Panc1 (cell line): Measurements from ENCODE around the gene AKAP13. TPM values are rescaled to one million over a fixed set of nuclear protein-coding genes. Genes with fewer than 3 reads are reported as not detected.

ENCODE experiments used
- ATAC-seq: fragments of 200-7000 bp; cut with Tn5 transposase; 2 replicates; pipeline ENCODE4 v1.9.1; 2020; ENCODE audit warnings: mild to moderate bottlenecking, moderate library complexity
- BruUV-seq: library from RNA; stranded (reverse); fragments of 400-500 nt; replicated peaks from 2 replicates; lab custom pipeline; 2021; lab: Mats Ljungman, UMichigan
- CTCF ChIA-PET: fragments of 300-600 bp; sonication (Branson Sonifier 250); formaldehyde crosslinking; loops from one replicate; lab custom pipeline; 2022; ENCODE audit warnings: antibody characterized with exemption; lab: Charles Lee
- POLR2A ChIA-PET: fragments of 300-600 bp; sonication (Branson Sonifier 250); formaldehyde crosslinking; loops from one replicate; lab custom pipeline; 2022; ENCODE audit warnings: antibody characterized with exemption; lab: Charles Lee
- DNase-seq: peaks from one replicate; pipeline ENCODE4 v3.0.0-alpha.2; 2010; ENCODE audit warnings: low read depth, low spot score
- H3K27ac ChIP-seq: 2 replicates; pipeline ENCODE4 v1.5.1; 2011; ENCODE audit warnings: mild to moderate bottlenecking, low read length, inconsistent platforms
- H3K27me3 ChIP-seq: fragments of 200-500 bp; sonication (Bioruptor generic); 2 replicates; pipeline ENCODE4 v1.6.0; 2014; ENCODE audit warnings: low read length, inconsistent platforms; ENCODE audit not compliant: control insufficient read depth, insufficient read depth
- H3K36me3 ChIP-seq: fragments of 200-500 bp; sonication (Bioruptor generic); 2 replicates; pipeline ENCODE4 v1.5.1; 2014; ENCODE audit warnings: inconsistent platforms, mild to moderate bottlenecking, low read length, moderate library complexity; ENCODE audit not compliant: control insufficient read depth, insufficient read depth
- H3K4me1 ChIP-seq: 2 replicates; pipeline ENCODE4 v1.5.1; 2011; ENCODE audit warnings: inconsistent platforms, mild to moderate bottlenecking, low read length, moderate library complexity; ENCODE audit not compliant: control insufficient read depth, insufficient read depth
- H3K4me3 ChIP-seq, 2 experiments: 2 replicates each; pipeline ENCODE4 v1.5.1; 2011 to 2012; ENCODE audit warnings: low read depth in 2 of 2, low read length in 2 of 2, mild to moderate bottlenecking in 2 of 2, inconsistent platforms in 1 of 2, moderate library complexity in 1 of 2
- H3K9me3 ChIP-seq: fragments of 200-500 bp; sonication (Bioruptor generic); 2 replicates; pipeline ENCODE4 v1.5.1; 2014; ENCODE audit warnings: low read depth, mild to moderate bottlenecking, inconsistent platforms, low read length, moderate library complexity; ENCODE audit not compliant: control insufficient read depth, insufficient read depth
- CTCF ChIP-seq: fragments of 450-650 bp; IDR thresholded peaks from 2 replicates; pipeline ENCODE4 v1.5.1; 2017; ENCODE audit warnings: mild to moderate bottlenecking
- POLR2AphosphoS5 ChIP-seq: IDR thresholded peaks from 2 replicates; pipeline ENCODE4 v1.6.1; 2012; ENCODE audit warnings: mild to moderate bottlenecking, low read depth, low read length, moderate library complexity
- REST ChIP-seq, 2 experiments: IDR thresholded peaks; 2 replicates each; pipeline ENCODE4 v1.6.1; 2011 to 2012; ENCODE audit warnings: low read depth in 2 of 2, control low read depth in 1 of 2, low read length in 1 of 2, mild to moderate bottlenecking in 1 of 2, moderate library complexity in 1 of 2; ENCODE audit not compliant: insufficient read depth in 1 of 2
- SIN3A ChIP-seq: IDR thresholded peaks from 2 replicates; pipeline ENCODE4 v1.6.1; 2012; ENCODE audit warnings: low read depth, mild to moderate bottlenecking, low read length, moderate library complexity, borderline replicate concordance; ENCODE audit not compliant: insufficient read depth
- TCF7L2 ChIP-seq: IDR thresholded peaks from 2 replicates; pipeline ENCODE4 v1.6.1; 2011; ENCODE audit warnings: mild to moderate bottlenecking, low read depth, low read length, inconsistent platforms
- in situ Hi-C: cut with HindIII; loops from 2 replicates; pipeline ENCODE4 v1.10.0; 2016; ENCODE audit warnings: low sequenced_read_pairs, low pct_unique_long_range_greater_than_20kb
- intact Hi-C: fragments of 100-400 bp; cut with micrococcal nuclease; formaldehyde crosslinking; loops from one replicate; pipeline ENCODE4 v1.10.0; 2022; ENCODE audit not compliant: unreplicated experiment
- total RNA-seq: library from RNA; stranded (reverse); gene quantifications from one replicate; pipeline ENCODE4 v1.2.1, GENCODE V29; 2021; ENCODE audit not compliant: unreplicated experiment

The AKAP13 gene
- total RNA-seq, 1 experiment from 2014 or later, result 94.2 TPM

GRCh38 chr15:85758655-85758978 lies 378.2 kb downstream of the AKAP13 start:
- CTCF ChIA-PET, result interaction anchor here (0.6 kb wide), 1 partner anchor 772 kb away, joined by 11 read pairs; no protein-coding TSS in a partner anchor
- POLR2A ChIA-PET, result no interaction called here
- no peaks in the 10 kb centered on the region for H3K9me3 ChIP-seq
- intact Hi-C loops, result loop anchor here (1.0 kb wide), 1 partner anchor 28 kb away; no protein-coding TSS in a partner anchor
- DNase-seq (no peak), ATAC-seq (0 out of 2 replicates have a peak, but pooled peaks have one; percentile 5)
- H3K27ac ChIP-seq, result no peak overlapping the region
- H3K4me1 ChIP-seq, result peaks cover 5% of the 10 kb centered on the region; the same call in 1 of the 2 replicates
- TF ChIP-seq SIN3A (no peak), REST (IDR thresholded peaks at IDR 0.05; ENCODE audit: insufficient read depth in 1 of 2, low read depth in 2 of 2, low read length in 1 of 2) (no peak), POLR2AphosphoS5 (no peak), CTCF (no peak), TCF7L2 (no peak)
- no peaks in the 10 kb centered on the region for H3K36me3 ChIP-seq
- BruUV-seq, result no TSS peak
- H3K27me3 ChIP-seq, result no peaks in the 10 kb centered on the region
- in situ Hi-C loops, result no loop called here
- no peak overlapping the region for H3K4me3 ChIP-seq

- CTCF ChIA-PET, result no interaction called here
- no peaks in the 10 kb centered on the region for H3K9me3 ChIP-seq
- H3K4me3 ChIP-seq, result no peak overlapping the region
- H3K27ac ChIP-seq, result no peak overlapping the region
- BruUV-seq, result no TSS peak
- intact Hi-C loops (no loop called here), in situ Hi-C loops (no loop called here)
- TF ChIP-seq SIN3A (no peak), POLR2AphosphoS5 (no peak), REST (IDR thresholded peaks at IDR 0.05; ENCODE audit: insufficient read depth in 1 of 2, low read depth in 2 of 2, low read length in 1 of 2) (no peak), TCF7L2 (no peak), CTCF (no peak)
- H3K36me3 ChIP-seq, result no peaks in the 10 kb centered on the region
- no peaks in the 10 kb centered on the region for H3K27me3 ChIP-seq
- DNase-seq, result no peak
- no peak for ATAC-seq
- H3K4me1 ChIP-seq, result peaks cover 5% of the 10 kb centered on the region; the same call in 1 of the 2 replicates
- POLR2A ChIA-PET, result no interaction called here
Observed at GRCh38 chr15:85759376-85759775, 379.0 kb downstream of the AKAP13 start.
